NB4 (cell line): ENCODE data around the gene NUP214.

Experiments
- CTCF ChIP-seq: IDR thresholded peaks from one replicate; pipeline ENCODE4 v1.5.1; 2012; ENCODE audit warnings: low read depth, low read length
- MYC ChIP-seq: IDR thresholded peaks from 2 replicates; pipeline ENCODE4 v1.6.1; 2011; ENCODE audit warnings: low read depth, low read length
- POLR2A ChIP-seq: IDR thresholded peaks from 2 replicates; pipeline ENCODE4 v1.6.1; 2011; ENCODE audit warnings: mild to moderate bottlenecking; ENCODE audit not compliant: insufficient read length; ENCODE audit errors: extremely low read depth

GRCh38 chr9:131227112-131227958, 101.9 kb downstream of the NUP214 start:
- TF ChIP-seq CTCF: no peak
- no peak for TF ChIP-seq POLR2A
- TF ChIP-seq MYC: no peak
